ENCODE results near the gene AKAP10. TPM values are rescaled to one million over a fixed set of nuclear protein-coding genes. Genes with fewer than 3 reads are reported as not detected.

AKAP10 gene
- total and polyA plus RNA-seq, 2 of the 4 experiments (the other 2 are of a cell fraction): 12.7 to 18.6 TPM

DNA sequence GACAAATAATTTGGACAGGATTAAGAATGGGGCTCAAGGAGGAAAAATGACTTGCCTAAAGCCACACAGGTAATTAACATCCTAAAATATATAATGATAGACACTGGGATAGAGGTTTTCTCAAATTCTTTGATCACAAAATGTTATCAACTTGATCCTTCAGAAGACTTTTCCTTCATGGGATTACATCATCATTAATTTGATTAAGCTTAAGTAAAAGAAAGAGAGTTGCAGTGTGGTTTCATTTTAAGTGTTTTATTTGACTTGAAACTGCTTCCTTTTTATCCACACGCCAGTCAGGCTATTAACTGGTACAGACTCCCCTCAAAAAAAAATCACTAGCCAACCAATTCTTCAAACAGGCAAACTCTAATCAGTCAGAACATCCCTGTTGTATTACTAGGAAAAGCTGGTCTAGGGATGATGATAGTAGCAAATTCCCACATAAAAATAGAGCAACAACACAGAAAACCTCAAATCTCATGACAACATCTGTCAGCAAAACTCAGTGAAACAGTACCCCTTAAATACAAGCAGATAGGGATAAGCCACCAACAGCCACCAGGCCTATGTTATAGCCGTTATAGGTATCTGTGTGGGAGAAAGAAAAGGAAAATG, 32.5 kb downstream of the AKAP10 start:
- Histone ChIP-seq H3K79me1 (ENCODE audit: low read depth in 1 of 2, low read length in 2 of 2) (peaks cover 32 to 58% of the 10 kb centered on the region in 2 experiments), H3K27me3 (ENCODE audit: control insufficient read depth, insufficient read depth, low read length) (no peaks in the 10 kb centered on the region), H3K9me1 (ENCODE audit: insufficient read depth, low read length) (peaks cover 18% of the 10 kb centered on the region), H3K23ac (ENCODE audit: low read depth, low read length) (no peak overlapping the region), H2AK5ac (ENCODE audit: low read depth, low read length) (no peak overlapping the region), H3K14ac (replicated peaks; ENCODE audit: low read depth, low read length) (no peak overlapping the region), H4K91ac (ENCODE audit: insufficient read depth, low read depth, low read length) (no peak overlapping the region), H2AK9ac (replicated peaks; ENCODE audit: low read depth, low read length, poor library complexity) (no peak overlapping the region), H3K4me3 (ENCODE audit: insufficient read depth, low read depth, low read length) (no peak overlapping the region), H3K4me2 (ENCODE audit: low read depth, low read length) (no peak overlapping the region), H3K36me3 (ENCODE audit: control insufficient read depth, insufficient read depth, low read length) (peaks cover 11% of the 10 kb centered on the region), H4K8ac (ENCODE audit: low read depth in 2 of 2, low read length in 2 of 2) (no peak overlapping the region), H3K18ac (ENCODE audit: low read depth, low read length) (no peak overlapping the region), H2AFZ (replicated peaks; ENCODE audit: low read length, poor library complexity) (no peak overlapping the region), H2BK120ac (ENCODE audit: low read depth, low read length) (no peak overlapping the region), H3K27ac (ENCODE audit: insufficient read depth, low read length) (no peak overlapping the region), H3K4me1 (ENCODE audit: control insufficient read depth, insufficient read depth, low read length) (peaks cover 9% of the 10 kb centered on the region), H3K4ac (ENCODE audit: low read depth, low read length) (no peak overlapping the region), H2BK5ac (ENCODE audit: low read depth, low read length, poor library complexity, severe bottlenecking) (no peak overlapping the region), H2BK15ac (ENCODE audit: low read depth, low read length) (no peak overlapping the region), H3K9ac (ENCODE audit: low read depth, low read length) (no peak overlapping the region), H4K20me1 (ENCODE audit: insufficient read depth, low read length) (peaks cover 34% of the 10 kb centered on the region), H3K56ac (ENCODE audit: extremely low read depth, insufficient read depth, low read length) (no peak overlapping the region), H4K5ac (ENCODE audit: low read depth, low read length) (no peak overlapping the region), H3K9me3 (ENCODE audit: control insufficient read depth, insufficient read depth, low read length) (no peaks in the 10 kb centered on the region), H2BK20ac (ENCODE audit: low read depth, low read length) (no peak overlapping the region)
- DNase-seq (no peak), ATAC-seq (ENCODE audit: low read depth) (no peak)
- CTCF ChIA-PET: no interaction called here
- no TSS peak for BruUV-seq (replicated peaks)
- dilution Hi-C loops (cut with HindIII; ENCODE audit: low sequenced_read_pairs, unreplicated experiment) (no loop called here), intact Hi-C loops (cut with micrococcal nuclease) (no loop called here), in situ Hi-C loops (cut with MboI; ENCODE audit: low sequenced_read_pairs) (no loop called here)
- POLR2A ChIA-PET (ENCODE audit: unreplicated experiment): interaction anchor here (0.7 kb wide), 1 partner anchor 58 kb away, joined by 3 read pairs; no protein-coding TSS in a partner anchor
- WGBS, 2 experiments (ENCODE audit: extremely low coverage in 2 of 2, insufficient read length in 1 of 2): no CpG with 5 or more reads among the region's 2 CpGs
- TF ChIP-seq NFE2L2 (IDR thresholded peaks at IDR 0.05; ENCODE audit: low read depth, low read length) (no peak), SMC3 (IDR thresholded peaks at IDR 0.05; ENCODE audit: low read depth, low read length) (no peak)
